Measurements from ENCODE around the gene SLC38A3.
A peak's percentile ranks its signal among the peaks of the same experiment; 100 is the strongest.
"Not testable (repeated sequence)": the region's sequence is repeated elsewhere in the genome, so short reads cannot be mapped to it uniquely, and the experiment has no call there.

Gene SLC38A3

GRCh38 chr3:50210510-50211367, 5.7 kb downstream of the SLC38A3 start:
- H3K27ac ChIP-seq (replicated peaks) = no peak overlapping the region

GRCh38 chr3:50211368-50211717, 6.3 kb downstream of the SLC38A3 start:
- H3K27ac ChIP-seq (replicated peaks); H3K4me3 ChIP-seq (replicated peaks; ENCODE audit: insufficient read depth, low read length); DNase-seq (ENCODE audit: low read depth in 1 of 2, low spot score in 1 of 2); H3K27me3 ChIP-seq (ENCODE audit: insufficient read depth, poor library complexity, severe bottlenecking): not testable (repeated sequence)

More at GRCh38 chr3:50210510-50211367, 5.7 kb downstream of the SLC38A3 start:
- no peak for DNase-seq (ENCODE audit: low read depth in 1 of 2, low spot score in 1 of 2)
- TF ChIP-seq POLR2AphosphoS5 (IDR thresholded peaks at IDR 0.05; ENCODE audit: low read depth) (no peak), SPI1 (IDR thresholded peaks at IDR 0.05; ENCODE audit: borderline replicate concordance, low read depth) (no peak), GABPA (IDR thresholded peaks at IDR 0.05; ENCODE audit: low read depth) (no peak)
- TF ChIP-seq, protein P1, sequence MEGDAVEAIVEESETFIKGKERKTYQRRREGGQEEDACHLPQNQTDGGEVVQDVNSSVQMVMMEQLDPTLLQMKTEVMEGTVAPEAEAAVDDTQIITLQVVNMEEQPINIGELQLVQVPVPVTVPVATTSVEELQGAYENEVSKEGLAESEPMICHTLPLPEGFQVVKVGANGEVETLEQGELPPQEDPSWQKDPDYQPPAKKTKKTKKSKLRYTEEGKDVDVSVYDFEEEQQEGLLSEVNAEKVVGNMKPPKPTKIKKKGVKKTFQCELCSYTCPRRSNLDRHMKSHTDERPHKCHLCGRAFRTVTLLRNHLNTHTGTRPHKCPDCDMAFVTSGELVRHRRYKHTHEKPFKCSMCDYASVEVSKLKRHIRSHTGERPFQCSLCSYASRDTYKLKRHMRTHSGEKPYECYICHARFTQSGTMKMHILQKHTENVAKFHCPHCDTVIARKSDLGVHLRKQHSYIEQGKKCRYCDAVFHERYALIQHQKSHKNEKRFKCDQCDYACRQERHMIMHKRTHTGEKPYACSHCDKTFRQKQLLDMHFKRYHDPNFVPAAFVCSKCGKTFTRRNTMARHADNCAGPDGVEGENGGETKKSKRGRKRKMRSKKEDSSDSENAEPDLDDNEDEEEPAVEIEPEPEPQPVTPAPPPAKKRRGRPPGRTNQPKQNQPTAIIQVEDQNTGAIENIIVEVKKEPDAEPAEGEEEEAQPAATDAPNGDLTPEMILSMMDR (IDR thresholded peaks at IDR 0.05; ENCODE audit: insufficient read depth, low read length) = no peak
- TF ChIP-seq, protein P2, sequence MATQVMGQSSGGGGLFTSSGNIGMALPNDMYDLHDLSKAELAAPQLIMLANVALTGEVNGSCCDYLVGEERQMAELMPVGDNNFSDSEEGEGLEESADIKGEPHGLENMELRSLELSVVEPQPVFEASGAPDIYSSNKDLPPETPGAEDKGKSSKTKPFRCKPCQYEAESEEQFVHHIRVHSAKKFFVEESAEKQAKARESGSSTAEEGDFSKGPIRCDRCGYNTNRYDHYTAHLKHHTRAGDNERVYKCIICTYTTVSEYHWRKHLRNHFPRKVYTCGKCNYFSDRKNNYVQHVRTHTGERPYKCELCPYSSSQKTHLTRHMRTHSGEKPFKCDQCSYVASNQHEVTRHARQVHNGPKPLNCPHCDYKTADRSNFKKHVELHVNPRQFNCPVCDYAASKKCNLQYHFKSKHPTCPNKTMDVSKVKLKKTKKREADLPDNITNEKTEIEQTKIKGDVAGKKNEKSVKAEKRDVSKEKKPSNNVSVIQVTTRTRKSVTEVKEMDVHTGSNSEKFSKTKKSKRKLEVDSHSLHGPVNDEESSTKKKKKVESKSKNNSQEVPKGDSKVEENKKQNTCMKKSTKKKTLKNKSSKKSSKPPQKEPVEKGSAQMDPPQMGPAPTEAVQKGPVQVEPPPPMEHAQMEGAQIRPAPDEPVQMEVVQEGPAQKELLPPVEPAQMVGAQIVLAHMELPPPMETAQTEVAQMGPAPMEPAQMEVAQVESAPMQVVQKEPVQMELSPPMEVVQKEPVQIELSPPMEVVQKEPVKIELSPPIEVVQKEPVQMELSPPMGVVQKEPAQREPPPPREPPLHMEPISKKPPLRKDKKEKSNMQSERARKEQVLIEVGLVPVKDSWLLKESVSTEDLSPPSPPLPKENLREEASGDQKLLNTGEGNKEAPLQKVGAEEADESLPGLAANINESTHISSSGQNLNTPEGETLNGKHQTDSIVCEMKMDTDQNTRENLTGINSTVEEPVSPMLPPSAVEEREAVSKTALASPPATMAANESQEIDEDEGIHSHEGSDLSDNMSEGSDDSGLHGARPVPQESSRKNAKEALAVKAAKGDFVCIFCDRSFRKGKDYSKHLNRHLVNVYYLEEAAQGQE (IDR thresholded peaks at IDR 0.05; ENCODE audit: insufficient replicate concordance, low read depth) = no peak
- no peak overlapping the region for H3K4me3 ChIP-seq (replicated peaks; ENCODE audit: insufficient read depth, low read length)
- peaks cover 13% of the 10 kb centered on the region for H3K27me3 ChIP-seq (ENCODE audit: insufficient read depth, poor library complexity, severe bottlenecking)

DNA sequence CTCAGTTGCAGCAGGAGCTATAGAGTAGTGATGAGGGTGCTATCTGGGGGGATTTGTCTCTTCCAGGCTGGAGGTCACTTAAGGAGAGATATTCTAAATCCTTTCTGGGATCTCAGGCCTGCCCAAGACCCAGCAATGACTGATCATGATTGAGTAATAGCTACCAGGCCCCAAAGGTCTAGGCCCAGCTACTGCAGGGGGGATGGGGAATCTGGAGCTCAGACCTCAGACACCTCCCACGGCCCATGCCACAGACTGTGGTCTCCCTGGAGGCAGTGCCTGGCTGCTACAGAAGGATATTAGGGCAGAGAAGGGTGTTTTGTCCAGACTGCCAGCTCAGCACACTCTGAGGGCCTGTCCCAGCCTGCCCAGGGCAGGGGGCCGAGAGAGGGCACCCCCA, 6.9 kb downstream of the SLC38A3 start:
- no peak for TF ChIP-seq GABPA (IDR thresholded peaks at IDR 0.05; ENCODE audit: low read depth)
- Histone ChIP-seq H3K27ac (replicated peaks) (no peak overlapping the region), H3K27me3 (ENCODE audit: insufficient read depth, poor library complexity, severe bottlenecking) (peaks cover 3% of the 10 kb centered on the region), H3K4me3 (replicated peaks; ENCODE audit: insufficient read depth, low read length) (no peak overlapping the region)
- peak; percentile 41 to 47 for DNase-seq (ENCODE audit: low read depth in 1 of 2, low spot score in 1 of 2)

- DNase-seq (ENCODE audit: low read depth in 1 of 2, low spot score in 1 of 2) = no peak
- H3K27me3 ChIP-seq (ENCODE audit: insufficient read depth, poor library complexity, severe bottlenecking) = peaks cover under 1% of the 10 kb centered on the region
- no peak overlapping the region for H3K27ac ChIP-seq (replicated peaks)
- no peak overlapping the region for H3K4me3 ChIP-seq (replicated peaks; ENCODE audit: insufficient read depth, low read length)
- TF ChIP-seq, protein P1 (IDR thresholded peaks at IDR 0.05; ENCODE audit: insufficient read depth, low read length) = no peak
- TF ChIP-seq, protein P2 (IDR thresholded peaks at IDR 0.05; ENCODE audit: insufficient replicate concordance, low read depth) = no peak
- no peak for TF ChIP-seq GABPA (IDR thresholded peaks at IDR 0.05; ENCODE audit: low read depth)
- no peak for TF ChIP-seq SPI1 (IDR thresholded peaks at IDR 0.05; ENCODE audit: borderline replicate concordance, low read depth)
- no peak for TF ChIP-seq POLR2AphosphoS5 (IDR thresholded peaks at IDR 0.05; ENCODE audit: low read depth)
Measured at GRCh38 chr3:50212502-50212901, 7.4 kb downstream of the SLC38A3 start.

DNA sequence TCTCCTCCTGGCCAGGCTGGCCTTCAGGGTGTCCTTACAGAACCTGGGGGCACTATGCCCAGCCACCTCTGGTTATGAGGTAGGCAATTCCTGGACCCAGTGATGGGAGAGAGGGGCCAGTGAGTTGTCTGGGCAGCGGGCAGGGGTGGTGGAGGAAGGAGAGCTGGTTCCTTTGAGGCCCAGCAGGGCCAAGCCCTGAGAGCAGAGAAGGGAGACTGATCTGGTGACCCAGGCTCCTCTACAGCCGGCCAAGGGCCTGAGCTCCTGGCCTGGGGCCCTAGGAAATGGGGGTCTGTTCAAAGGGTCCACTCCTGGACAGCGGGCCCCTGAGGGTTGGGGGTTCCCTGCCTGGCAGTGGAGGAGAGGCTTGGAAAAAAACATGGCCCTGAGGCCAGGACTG, 7.9 kb downstream of the SLC38A3 start:
- TF ChIP-seq, protein P2 (IDR thresholded peaks at IDR 0.05; ENCODE audit: insufficient replicate concordance, low read depth) = no peak
- no peak for TF ChIP-seq GABPA (IDR thresholded peaks at IDR 0.05; ENCODE audit: low read depth)
- TF ChIP-seq SPI1 (IDR thresholded peaks at IDR 0.05; ENCODE audit: borderline replicate concordance, low read depth) = no peak
- TF ChIP-seq, protein P1 (IDR thresholded peaks at IDR 0.05; ENCODE audit: insufficient read depth, low read length) = no peak
- DNase-seq (ENCODE audit: low read depth in 1 of 2, low spot score in 1 of 2) = no peak
- Histone ChIP-seq H3K27ac (replicated peaks) (no peak overlapping the region), H3K4me3 (replicated peaks; ENCODE audit: insufficient read depth, low read length) (no peak overlapping the region), H3K27me3 (ENCODE audit: insufficient read depth, poor library complexity, severe bottlenecking) (no peaks in the 10 kb centered on the region)

All from HL-60 (cell line).